NCI-H1436 treated with DMSO at 0.1 percent for 48 hours (cell line): ENCODE data around the gene NCAPD2.
"Not testable (repeated sequence)": the region's sequence is repeated elsewhere in the genome, so short reads cannot be mapped to it uniquely, and the experiment has no call there.

ENCODE experiments used
- DNase-seq: peaks from one replicate; lab custom pipeline; 2025; lab: John Stamatoyannopoulos, UW

Gene NCAPD2

DNA sequence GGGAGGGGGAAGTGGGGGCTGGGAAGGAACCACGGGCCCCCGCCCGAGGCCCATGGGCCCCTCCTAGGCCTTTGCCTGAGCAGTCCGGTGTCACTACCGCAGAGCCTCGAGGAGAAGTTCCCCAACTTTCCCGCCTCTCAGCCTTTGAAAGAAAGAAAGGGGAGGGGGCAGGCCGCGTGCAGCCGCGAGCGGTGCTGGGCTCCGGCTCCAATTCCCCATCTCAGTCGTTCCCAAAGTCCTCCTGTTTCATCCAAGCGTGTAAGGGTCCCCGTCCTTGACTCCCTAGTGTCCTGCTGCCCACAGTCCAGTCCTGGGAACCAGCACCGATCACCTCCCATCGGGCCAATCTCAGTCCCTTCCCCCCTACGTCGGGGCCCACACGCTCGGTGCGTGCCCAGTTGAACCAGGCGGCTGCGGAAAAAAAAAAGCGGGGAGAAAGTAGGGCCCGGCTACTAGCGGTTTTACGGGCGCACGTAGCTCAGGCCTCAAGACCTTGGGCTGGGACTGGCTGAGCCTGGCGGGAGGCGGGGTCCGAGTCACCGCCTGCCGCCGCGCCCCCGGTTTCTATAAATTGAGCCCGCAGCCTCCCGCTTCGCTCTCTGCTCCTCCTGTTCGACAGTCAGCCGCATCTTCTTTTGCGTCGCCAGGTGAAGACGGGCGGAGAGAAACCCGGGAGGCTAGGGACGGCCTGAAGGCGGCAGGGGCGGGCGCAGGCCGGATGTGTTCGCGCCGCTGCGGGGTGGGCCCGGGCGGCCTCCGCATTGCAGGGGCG is 40.2 kb downstream of the NCAPD2 start, which contains the start of gene GAPDH:
TSS of gene GAPDH (plus strand) at position 595 of the 772 bp plus-strand sequence. CDS start 316 bp downstream, outside the sequence.
- DNase-seq, result peak; percentile 85

DNA sequence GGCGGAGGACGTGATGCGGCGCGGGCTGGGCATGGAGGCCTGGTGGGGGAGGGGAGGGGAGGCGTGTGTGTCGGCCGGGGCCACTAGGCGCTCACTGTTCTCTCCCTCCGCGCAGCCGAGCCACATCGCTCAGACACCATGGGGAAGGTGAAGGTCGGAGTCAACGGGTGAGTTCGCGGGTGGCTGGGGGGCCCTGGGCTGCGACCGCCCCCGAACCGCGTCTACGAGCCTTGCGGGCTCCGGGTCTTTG is 40.7 kb downstream of the NCAPD2 start:
- DNase-seq, result no peak

DNA sequence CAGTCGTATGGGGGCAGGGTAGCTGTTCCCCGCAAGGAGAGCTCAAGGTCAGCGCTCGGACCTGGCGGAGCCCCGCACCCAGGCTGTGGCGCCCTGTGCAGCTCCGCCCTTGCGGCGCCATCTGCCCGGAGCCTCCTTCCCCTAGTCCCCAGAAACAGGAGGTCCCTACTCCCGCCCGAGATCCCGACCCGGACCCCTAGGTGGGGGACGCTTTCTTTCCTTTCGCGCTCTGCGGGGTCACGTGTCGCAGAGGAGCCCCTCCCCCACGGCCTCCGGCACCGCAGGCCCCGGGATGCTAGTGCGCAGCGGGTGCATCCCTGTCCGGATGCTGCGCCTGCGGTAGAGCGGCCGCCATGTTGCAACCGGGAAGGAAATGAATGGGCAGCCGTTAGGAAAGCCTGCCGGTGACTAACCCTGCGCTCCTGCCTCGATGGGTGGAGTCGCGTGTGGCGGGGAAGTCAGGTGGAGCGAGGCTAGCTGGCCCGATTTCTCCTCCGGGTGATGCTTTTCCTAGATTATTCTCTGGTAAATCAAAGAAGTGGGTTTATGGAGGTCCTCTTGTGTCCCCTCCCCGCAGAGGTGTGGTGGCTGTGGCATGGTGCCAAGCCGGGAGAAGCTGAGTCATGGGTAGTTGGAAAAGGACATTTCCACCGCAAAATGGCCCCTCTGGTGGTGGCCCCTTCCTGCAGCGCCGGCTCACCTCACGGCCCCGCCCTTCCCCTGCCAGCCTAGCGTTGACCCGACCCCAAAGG is 41.2 kb downstream of the NCAPD2 start:
- no peak for DNase-seq

DNA sequence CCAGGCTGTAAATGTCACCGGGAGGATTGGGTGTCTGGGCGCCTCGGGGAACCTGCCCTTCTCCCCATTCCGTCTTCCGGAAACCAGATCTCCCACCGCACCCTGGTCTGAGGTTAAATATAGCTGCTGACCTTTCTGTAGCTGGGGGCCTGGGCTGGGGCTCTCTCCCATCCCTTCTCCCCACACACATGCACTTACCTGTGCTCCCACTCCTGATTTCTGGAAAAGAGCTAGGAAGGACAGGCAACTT is 41.7 kb downstream of the NCAPD2 start:
- DNase-seq, result no peak

DNA sequence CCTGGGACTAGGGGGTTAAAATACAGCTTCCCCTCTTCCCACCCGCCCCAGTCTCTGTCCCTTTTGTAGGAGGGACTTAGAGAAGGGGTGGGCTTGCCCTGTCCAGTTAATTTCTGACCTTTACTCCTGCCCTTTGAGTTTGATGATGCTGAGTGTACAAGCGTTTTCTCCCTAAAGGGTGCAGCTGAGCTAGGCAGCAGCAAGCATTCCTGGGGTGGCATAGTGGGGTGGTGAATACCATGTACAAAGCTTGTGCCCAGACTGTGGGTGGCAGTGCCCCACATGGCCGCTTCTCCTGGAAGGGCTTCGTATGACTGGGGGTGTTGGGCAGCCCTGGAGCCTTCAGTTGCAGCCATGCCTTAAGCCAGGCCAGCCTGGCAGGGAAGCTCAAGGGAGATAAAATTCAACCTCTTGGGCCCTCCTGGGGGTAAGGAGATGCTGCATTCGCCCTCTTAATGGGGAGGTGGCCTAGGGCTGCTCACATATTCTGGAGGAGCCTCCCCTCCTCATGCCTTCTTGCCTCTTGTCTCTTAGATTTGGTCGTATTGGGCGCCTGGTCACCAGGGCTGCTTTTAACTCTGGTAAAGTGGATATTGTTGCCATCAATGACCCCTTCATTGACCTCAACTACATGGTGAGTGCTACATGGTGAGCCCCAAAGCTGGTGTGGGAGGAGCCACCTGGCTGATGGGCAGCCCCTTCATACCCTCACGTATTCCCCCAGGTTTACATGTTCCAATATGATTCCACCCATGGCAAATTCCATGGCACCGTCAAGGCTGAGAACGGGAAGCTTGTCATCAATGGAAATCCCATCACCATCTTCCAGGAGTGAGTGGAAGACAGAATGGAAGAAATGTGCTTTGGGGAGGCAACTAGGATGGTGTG is 42.3 kb downstream of the NCAPD2 start:
- DNase-seq, result no peak

DNA sequence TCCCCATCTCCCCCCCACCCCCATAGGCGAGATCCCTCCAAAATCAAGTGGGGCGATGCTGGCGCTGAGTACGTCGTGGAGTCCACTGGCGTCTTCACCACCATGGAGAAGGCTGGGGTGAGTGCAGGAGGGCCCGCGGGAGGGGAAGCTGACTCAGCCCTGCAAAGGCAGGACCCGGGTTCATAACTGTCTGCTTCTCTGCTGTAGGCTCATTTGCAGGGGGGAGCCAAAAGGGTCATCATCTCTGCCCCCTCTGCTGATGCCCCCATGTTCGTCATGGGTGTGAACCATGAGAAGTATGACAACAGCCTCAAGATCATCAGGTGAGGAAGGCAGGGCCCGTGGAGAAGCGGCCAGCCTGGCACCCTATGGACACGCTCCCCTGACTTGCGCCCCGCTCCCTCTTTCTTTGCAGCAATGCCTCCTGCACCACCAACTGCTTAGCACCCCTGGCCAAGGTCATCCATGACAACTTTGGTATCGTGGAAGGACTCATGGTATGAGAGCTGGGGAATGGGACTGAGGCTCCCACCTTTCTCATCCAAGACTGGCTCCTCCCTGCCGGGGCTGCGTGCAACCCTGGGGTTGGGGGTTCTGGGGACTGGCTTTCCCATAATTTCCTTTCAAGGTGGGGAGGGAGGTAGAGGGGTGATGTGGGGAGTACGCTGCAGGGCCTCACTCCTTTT is 43.1 kb downstream of the NCAPD2 start:
- DNase-seq, result no peak

DNA sequence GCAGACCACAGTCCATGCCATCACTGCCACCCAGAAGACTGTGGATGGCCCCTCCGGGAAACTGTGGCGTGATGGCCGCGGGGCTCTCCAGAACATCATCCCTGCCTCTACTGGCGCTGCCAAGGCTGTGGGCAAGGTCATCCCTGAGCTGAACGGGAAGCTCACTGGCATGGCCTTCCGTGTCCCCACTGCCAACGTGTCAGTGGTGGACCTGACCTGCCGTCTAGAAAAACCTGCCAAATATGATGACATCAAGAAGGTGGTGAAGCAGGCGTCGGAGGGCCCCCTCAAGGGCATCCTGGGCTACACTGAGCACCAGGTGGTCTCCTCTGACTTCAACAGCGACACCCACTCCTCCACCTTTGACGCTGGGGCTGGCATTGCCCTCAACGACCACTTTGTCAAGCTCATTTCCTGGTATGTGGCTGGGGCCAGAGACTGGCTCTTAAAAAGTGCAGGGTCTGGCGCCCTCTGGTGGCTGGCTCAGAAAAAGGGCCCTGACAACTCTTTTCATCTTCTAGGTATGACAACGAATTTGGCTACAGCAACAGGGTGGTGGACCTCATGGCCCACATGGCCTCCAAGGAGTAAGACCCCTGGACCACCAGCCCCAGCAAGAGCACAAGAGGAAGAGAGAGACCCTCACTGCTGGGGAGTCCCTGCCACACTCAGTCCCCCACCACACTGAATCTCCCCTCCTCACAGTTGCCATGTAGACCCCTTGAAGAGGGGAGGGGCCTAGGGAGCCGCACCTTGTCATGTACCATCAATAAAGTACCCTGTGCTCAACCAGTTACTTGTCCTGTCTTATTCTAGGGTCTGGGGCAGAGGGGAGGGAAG is 43.9 kb downstream of the NCAPD2 start:
- DNase-seq, result not testable (repeated sequence)

DNA sequence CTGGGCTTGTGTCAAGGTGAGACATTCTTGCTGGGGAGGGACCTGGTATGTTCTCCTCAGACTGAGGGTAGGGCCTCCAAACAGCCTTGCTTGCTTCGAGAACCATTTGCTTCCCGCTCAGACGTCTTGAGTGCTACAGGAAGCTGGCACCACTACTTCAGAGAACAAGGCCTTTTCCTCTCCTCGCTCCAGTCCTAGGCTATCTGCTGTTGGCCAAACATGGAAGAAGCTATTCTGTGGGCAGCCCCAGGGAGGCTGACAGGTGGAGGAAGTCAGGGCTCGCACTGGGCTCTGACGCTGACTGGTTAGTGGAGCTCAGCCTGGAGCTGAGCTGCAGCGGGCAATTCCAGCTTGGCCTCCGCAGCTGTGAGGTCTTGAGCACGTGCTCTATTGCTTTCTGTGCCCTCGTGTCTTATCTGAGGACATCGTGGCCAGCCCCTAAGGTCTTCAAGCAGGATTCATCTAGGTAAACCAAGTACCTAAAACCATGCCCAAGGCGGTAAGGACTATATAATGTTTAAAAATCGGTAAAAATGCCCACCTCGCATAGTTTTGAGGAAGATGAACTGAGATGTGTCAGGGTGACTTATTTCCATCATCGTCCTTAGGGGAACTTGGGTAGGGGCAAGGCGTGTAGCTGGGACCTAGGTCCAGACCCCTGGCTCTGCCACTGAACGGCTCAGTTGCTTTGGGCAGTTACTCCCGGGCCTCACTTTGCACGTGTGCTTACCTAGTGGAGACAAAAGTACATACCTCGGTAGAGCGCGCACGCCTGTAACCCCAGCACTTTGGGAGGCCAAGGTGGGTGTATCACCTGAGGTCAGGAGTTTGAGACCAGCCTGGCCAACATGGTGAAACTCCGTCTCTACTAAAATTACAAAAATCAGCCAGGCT is 44.8 kb downstream of the NCAPD2 start:
- no peak for DNase-seq

DNA sequence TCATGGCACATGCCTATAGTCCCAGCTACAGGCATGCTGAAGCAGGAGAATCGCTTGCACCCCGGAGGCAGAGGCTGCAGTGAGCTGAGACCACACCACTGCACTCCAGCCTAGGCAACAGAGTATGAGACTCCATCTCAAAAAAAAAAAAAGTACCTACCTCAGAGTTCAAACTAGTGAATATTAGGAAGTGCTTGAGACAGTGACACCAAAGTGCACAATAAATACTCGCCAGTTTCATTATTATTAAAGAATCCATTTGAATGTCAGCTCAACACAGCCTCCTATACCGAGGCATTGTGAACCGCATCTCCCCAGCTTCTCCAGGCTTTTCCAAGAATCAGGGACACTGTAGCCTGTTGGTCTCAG is 45.4 kb downstream of the NCAPD2 start:
- no peak for DNase-seq

DNA sequence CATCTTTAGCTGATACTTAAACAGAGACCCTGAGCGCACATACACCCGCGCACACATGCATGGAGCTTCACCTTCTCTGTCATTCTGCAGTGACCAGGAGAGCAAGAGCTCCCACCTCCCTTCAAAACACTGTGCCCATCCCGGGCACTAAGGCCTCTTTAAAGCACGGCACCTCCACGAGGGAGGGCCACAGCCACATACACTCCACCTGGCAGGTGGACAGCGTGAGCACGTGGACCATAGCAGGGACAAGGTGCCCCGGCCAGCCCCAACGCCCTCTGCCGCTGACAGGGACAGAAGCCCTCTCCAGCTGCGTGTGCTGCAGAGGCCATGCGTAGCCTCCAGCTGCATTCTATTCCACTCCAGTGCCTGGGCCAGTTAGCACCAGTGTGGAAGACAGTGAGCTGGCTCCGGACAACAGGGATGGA is 45.8 kb downstream of the NCAPD2 start:
- DNase-seq, result no peak

DNA sequence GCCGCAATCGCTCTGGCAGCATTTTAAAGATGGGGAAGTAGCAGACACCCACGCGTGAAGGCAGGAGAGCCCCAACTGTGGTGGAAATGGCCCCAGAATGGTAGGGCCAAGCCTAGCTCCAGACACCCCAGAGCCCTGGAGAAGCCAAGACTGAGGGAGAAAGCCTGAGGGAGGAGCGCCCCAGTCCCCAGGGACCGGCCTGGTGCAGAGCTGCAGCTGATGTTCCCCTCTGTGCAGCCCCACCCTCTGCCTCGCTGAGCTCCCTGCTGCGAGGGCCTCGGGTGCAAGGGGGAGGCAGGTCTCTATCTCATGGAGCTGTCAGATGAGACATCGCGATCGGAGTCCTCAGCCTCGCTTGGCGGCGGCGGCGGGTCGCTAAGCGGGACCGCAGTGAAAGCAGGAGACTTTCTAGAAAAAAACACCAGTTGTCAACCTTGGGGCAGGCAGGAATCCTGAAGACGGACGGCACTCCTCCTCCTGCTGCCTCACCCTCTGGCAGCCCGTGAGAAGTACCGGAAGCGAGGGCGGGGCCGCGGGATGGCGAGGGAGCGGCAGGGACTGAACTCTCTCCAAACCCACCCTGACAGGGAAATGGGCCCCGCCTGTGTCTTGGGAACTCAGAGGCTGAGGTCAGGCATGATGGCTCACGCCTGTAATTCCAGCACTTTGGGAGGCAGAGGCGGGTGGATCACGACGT is 46.4 kb downstream of the NCAPD2 start:
- peak; percentile 58 for DNase-seq

DNA sequence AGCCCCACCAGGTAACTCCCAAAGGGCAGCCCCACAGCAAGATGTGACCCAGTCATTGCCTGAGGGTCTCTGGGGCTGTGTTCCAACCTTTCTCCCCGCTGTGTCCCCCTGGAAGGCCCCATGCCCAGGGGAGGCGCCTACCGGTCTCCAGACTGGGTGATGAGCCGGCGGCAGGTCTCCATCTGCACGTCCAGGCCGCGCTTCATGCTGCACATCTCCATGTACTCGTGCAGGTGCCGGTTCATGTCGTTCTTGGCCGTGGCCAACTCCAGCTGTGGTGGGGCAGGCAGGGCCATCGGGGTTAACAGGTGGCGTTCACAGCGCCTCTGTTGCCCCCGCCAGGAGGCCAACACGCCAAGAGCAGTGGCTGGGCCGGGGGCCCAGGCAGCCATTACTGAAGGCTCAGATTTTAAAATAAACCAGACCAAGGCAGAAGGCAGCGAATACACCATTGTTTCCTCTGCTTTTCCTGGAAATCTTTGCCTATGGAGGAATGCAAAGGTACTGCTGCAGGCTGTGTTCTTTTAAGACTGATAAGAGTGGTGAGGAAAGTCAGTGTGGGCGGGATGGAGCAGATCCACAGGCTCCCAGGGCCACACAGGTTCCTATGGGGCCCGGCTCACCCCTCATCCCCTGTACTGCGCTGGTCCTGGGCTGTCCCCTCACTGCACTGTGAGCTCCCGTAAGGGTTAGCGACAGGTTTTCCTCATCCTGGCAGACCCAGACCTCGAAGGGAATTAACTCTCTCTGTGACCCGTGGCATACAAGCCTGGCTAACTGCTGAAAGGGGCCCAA is 47.7 kb downstream of the NCAPD2 start:
- DNase-seq, result no peak

DNA sequence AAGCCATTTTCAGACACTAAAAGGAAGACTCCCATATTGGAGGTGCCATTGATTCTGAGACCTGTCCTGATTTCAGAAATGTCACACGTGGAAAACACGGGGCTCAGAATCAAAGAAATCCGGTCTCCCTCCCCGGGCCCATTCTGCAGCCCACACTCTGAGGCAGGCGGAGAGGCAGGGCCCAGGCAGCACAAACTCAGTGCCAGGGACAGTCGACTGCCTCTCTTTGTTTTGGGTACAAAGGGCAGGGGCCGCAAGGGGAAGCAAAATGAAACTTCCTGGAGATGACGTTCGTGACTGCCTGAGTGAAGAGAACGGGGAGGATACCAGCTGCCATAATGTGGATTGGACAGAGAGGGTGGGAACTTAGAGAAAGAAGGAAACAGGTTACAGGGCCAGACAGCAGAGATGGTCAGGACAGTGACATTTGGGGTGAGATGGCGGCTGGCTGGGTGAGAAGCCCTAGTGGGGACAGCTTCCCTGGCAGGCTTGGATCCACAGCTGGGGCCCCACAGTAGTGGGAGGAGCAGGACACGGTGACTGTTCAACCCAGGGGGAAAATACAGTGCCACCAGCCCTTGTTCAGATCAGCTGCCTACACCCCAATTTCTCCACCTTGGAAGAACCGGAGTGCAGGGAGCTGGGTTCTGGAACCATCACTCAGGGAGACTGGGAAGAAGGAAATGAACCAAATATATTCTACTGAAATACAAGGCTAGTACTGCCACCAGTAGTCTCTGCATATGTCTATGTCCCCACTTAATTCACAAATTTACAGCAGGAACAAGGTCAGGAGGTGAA is 48.5 kb downstream of the NCAPD2 start:
- no peak for DNase-seq

DNA sequence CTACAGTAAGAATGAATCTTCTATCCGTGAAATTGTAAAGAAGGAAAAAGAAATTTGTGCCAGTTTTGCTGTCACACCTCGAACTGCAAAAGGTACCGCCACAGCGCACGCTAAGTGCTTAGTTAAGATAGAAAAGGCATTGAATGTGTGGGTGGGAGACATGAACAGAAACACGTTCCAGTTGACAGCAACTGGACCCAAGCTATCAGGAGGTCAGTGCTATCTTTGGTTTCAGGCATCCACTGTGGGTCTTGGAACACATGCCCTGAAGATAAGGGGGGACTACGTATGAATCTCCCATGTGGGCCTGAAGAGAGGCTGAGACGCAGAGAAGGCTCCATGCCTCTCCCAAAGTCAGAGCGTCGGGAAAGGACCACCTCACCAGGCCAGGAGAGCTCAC is 52.1 kb downstream of the NCAPD2 start:
- no peak for DNase-seq

DNA sequence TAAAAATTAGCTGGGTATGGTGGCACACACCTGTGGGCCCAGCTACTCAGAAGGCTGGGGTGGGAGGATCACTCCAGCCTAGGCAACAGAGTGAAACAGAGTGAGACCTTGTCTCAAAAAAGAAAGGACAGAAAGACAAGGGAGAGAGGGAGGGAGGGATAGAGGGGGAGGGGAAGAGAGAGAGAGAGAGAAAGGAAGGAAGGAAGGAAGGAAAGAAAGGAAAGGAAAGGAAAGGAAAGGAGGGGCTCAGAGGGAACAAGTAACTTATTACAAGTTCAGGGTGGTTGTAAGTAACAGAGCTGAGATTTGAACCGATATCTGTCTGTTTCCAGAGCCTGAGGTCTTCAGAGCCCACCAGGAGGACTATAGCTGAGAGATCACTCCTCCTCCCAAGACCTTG is 53.7 kb downstream of the NCAPD2 start:
- DNase-seq, result no peak

DNA sequence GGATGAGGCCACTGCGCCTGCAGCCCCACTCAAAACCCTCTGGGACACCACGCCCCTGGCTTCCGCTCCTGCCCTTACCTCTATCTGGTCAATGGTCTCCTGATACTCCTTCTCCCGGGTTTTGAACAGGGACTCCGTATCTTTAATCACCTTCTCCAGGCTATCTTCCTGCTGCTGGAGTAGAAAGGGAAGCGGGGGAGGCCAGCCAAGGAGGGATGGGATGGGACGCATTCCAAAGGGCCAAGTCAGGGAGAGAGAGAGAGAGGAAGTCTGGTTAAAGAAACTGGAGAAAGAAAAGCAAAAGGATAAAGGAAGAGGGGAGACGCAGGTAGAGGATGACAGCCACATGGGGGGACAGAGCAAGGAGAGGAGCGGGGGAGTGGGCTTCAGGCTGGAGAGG is 54.1 kb downstream of the NCAPD2 start:
- DNase-seq, result no peak

DNA sequence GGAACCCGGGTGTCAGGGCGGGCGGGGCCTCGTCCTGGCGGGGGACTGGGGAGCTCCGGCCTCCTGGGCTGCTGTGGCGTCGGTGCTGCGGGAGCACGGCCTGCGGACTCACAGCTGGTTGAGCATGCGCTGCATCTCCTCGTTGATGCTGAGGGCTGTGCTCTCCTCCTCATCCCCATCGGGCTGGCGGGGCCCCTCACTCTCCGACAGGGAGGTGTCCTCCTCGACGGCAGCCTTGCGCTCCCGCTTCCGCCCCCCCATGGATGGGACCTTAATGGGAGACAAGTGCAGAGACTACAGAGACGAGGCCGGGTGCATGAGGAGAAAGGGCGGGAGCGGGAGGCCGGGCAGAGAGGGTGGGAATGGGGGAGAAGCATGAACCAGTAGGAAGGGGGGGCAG is 54.7 kb downstream of the NCAPD2 start:
- DNase-seq, result no peak

DNA sequence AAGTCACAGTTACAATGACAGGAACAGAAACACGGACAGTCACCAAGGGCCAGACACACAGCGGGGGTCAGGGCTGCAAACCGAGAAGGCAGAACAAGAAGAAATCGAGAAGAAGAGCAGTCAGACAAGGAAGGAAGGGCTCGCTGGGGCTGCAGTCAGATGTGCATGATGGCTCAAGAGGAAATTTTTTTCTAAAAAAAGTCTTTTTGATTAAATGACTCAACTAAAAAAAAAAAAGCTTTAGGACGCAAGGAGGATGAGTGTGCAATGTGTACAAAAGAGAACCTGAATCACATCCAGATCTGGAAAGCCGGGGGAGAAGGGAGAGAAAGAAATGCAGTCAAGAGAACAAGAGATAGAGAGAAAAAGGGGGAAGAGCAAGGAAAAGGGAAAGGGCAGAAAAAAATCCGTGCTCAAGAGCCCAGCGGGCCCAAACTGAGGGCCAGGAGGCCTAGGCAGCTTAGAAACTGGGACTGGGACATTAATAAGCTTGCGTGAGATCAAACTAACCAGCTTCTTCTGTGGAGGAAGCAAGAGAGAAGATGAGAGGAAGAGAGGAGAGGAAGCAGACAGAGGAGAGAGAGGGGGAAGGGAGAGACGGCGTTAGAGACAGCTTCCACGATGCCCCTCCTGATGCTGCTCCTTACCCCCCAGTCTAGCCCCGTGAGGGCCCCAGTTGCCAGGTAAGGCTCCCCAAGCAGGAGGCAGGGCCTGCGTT is 55.2 kb downstream of the NCAPD2 start:
- DNase-seq, result no peak
